ENCODE results near the gene MFSD11.
"Not testable (repeated sequence)": the region's sequence is repeated elsewhere in the genome, so short reads cannot be mapped to it uniquely, and the experiment has no call there.

The MFSD11 gene

DNA sequence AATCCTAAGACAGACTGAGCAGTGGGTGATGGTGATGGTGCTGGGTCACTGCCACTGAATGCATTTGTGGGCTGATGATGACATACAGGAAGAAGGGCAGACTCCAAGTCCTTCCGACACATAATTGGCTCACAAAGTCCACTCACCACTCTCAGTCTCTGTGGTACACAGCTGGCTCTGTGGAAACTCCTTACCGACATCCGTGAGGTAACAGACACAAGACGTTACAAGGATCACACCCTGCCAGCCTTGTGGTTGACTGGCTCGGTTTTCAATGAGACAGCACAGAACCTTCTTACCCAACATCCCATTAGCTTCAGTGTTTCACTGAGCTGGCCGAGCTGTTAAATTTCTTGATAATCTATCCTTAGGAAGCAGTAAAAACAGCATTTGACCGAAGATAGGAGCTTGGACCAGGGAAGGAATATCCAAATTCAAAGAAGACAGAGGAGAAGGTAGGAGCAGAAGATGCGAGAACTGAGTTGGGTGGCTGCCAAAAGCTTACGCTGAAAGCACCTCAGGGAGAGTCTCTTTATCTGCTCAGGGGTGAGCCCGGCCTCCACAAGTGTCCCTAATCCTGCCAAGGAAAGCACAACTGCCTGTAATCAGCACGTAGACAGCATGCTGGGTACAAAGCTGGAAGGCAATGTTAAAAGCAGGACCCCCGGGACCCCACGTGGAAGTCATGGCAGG, 21.6 kb upstream of the MFSD11 start:
- peak; percentile 56 for ATAC-seq
- Mint-ChIP-seq H3K4me1 (peaks cover 36% of the 10 kb centered on the region), H3K27ac (peak overlapping the region; percentile 80), H3K36me3 (peaks cover 72% of the 10 kb centered on the region), H3K27me3 (no peaks in the 10 kb centered on the region), H3K4me3 (no peak overlapping the region), H3K9me3 (no peaks in the 10 kb centered on the region)

DNA sequence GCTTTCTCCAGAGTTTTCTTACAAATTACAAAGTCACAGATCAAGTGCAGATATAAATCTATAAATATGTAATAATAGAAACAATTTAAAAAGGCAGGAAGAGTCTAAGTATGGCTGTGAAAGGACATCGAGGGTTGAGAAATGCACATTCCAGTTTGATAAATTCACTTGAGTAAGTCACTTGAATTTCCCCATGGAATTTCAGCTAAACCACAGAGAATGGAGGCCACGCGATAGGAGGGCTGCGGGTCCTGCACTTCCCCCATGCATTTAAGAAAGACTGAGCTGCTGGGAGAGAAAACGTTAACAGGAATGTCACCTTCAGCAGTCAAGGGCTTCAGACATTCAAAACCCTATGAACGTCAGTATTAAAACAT, 21.1 kb upstream of the MFSD11 start:
- no peak overlapping the region for H3K4me3 Mint-ChIP-seq
- peaks cover 36% of the 10 kb centered on the region for H3K4me1 Mint-ChIP-seq
- peak overlapping the region; percentile 80 for H3K27ac Mint-ChIP-seq
- no peaks in the 10 kb centered on the region for H3K9me3 Mint-ChIP-seq
- no peak for ATAC-seq
- peaks cover 77% of the 10 kb centered on the region for H3K36me3 Mint-ChIP-seq
- no peaks in the 10 kb centered on the region for H3K27me3 Mint-ChIP-seq

DNA sequence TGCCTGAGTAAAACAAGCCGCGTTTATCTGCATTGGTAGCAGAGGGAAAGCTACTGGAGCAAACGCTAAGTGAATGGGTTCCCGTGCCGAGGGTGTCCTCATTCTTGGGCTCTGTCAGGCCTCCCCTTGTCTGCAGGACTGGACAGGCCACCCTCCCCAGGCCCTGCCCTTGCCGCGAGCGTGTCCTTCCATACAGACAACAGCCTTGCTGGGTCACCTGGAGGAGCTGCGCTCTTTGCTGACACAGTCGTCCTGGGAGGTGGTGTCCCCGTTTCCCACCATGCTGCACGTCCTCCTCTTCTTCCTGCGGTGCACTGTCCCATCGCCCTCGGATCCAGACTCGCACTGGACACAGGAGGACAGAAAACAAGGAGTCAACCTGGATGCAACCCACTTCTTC, 19.4 kb upstream of the MFSD11 start:
- no peak overlapping the region for H3K4me3 Mint-ChIP-seq
- H3K4me1 Mint-ChIP-seq: peaks cover 42% of the 10 kb centered on the region
- H3K27me3 Mint-ChIP-seq: no peaks in the 10 kb centered on the region
- H3K36me3 Mint-ChIP-seq: peaks cover 76% of the 10 kb centered on the region
- no peaks in the 10 kb centered on the region for H3K9me3 Mint-ChIP-seq
- H3K27ac Mint-ChIP-seq: no peak overlapping the region
- ATAC-seq: no peak

DNA sequence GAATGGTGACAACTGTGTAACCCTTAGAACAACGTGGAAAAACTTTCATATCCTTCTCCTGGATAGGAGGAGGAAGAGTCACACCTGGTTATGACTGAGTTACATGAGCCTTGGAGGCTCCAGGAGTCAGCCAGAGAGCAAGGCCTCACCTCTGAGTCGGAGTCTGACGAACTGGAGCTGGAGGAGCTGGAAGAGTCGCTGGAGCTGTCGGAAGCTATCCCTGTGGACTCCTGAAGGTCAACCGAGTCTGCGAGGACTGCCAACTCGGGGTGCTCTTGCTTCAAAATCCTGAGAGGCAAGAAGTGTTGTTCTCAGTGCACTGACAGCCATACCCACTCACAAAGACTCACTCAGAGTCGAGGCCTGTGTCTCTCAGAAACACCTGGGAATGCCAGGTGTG, 17.7 kb upstream of the MFSD11 start:
- no peak overlapping the region for H3K4me3 Mint-ChIP-seq
- H3K36me3 Mint-ChIP-seq: peaks cover 64% of the 10 kb centered on the region
- ATAC-seq: no peak
- H3K9me3 Mint-ChIP-seq: no peaks in the 10 kb centered on the region
- no peak overlapping the region for H3K27ac Mint-ChIP-seq
- H3K4me1 Mint-ChIP-seq: peaks cover 36% of the 10 kb centered on the region
- H3K27me3 Mint-ChIP-seq: no peaks in the 10 kb centered on the region

DNA sequence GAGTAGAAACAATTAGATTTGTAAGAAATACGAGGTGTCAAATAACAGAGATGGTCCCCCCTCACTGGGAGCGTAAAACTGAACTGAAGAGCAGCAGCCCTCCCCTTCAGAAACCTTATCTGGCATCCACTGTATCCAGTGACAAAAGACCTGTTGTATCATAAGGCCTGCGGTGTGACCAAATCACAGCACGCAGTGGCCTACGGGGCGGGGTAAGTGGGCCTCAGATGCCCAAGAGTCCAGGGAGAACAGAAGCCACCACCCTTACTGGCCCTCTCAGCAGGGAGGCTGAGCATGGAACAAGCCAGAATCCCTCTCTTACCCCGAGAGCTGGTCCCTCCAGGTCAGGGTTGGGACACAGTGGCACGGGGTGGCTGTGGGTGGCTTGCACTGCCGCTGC, 17.0 kb upstream of the MFSD11 start:
- H3K27me3 Mint-ChIP-seq: no peaks in the 10 kb centered on the region
- ATAC-seq: no peak
- H3K36me3 Mint-ChIP-seq: peaks cover 62% of the 10 kb centered on the region
- H3K4me1 Mint-ChIP-seq: peaks cover 34% of the 10 kb centered on the region
- H3K4me3 Mint-ChIP-seq: no peak overlapping the region
- H3K27ac Mint-ChIP-seq: no peak overlapping the region
- H3K9me3 Mint-ChIP-seq: no peaks in the 10 kb centered on the region

DNA sequence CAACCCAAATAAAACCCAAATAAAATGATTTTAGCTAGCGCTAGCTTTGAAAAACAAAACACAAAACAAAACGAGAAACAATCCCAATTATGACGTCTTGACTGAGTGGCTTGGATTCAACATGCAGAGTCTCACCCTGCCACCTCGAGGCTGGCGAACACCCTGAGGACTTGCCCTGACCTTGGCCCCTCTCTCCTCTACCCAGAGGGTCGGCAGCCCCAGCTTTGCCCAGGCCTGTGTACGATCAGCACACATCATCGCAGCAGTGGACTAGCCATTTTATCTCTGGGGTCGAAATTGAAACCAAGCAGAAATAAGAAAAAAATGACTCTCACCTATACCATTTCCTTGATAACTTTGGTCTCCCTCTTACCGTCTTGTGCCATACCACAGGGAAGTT, 16.5 kb upstream of the MFSD11 start:
- Mint-ChIP-seq H3K27me3 (no peaks in the 10 kb centered on the region), H3K27ac (no peak overlapping the region), H3K4me3 (no peak overlapping the region), H3K4me1 (peaks cover 30% of the 10 kb centered on the region), H3K36me3 (peaks cover 57% of the 10 kb centered on the region), H3K9me3 (no peaks in the 10 kb centered on the region)
- ATAC-seq: no peak

DNA sequence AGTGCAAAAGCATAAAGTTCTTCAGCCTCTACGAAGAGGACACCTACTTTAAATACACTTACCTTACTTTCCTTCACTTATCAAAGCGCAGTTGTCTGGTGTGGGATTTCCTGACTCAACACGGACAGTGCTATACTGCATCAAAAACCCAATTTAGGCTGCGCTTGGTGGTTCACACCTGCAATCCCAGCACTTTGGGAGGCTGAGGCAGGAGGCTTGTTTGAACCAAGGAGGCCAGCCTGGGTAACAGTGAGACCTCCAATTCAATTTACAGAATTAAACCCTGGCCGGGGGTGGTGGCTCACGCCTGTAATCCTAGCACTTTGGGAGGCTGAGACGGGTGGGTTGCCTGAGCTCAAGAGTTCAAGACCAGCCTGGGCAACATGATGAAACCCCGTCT, 15.6 kb upstream of the MFSD11 start:
- Mint-ChIP-seq H3K9me3 (no peaks in the 10 kb centered on the region), H3K36me3 (peaks cover 48% of the 10 kb centered on the region), H3K4me3 (no peak overlapping the region), H3K27me3 (no peaks in the 10 kb centered on the region), H3K27ac (no peak overlapping the region), H3K4me1 (peaks cover 28% of the 10 kb centered on the region)
- no peak for ATAC-seq

DNA sequence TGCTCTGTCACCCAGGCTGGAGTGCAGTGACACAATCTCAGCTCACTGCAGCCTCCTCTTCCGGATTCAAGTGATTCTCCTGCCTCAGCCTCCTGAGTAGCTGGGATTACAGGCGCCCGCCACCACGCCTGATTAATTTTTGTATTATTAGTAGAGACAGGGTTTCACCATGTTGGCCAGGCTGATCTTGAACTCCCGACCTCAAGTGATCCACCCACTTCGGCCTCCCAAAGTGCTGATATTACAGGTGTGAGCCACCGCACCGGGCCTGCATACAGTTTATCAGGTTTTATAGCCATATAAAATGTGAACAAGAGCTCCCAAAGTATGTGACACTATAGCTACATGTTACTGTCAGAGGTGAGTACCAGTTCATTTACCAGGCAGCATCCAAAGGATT, 14.9 kb upstream of the MFSD11 start:
- not testable (repeated sequence) for H3K9me3 Mint-ChIP-seq, H3K4me3 Mint-ChIP-seq, H3K27me3 Mint-ChIP-seq, H3K27ac Mint-ChIP-seq, ATAC-seq
- Mint-ChIP-seq H3K4me1 (peaks cover 34% of the 10 kb centered on the region), H3K36me3 (peaks cover 47% of the 10 kb centered on the region)

DNA sequence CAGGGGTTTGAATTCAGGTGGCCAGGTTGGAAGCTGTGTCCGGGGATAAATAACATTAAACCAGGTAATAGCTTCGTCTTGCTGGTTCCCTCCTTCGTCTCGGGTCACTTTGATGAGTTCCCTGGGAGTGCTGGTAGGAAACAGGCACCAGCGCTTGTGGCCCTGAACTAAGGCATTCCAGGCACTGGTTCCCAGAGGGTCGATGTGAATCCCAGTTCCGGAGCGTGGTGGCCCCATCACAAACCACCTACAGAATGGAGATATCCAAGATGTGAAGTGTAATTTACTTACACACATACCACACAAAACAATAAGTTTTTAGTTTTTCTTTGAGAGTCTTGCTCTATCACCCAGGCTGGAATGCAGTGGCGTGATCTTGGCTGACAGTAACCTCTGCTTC, 14.1 kb upstream of the MFSD11 start:
- Mint-ChIP-seq H3K27ac (no peak overlapping the region), H3K4me3 (no peak overlapping the region), H3K9me3 (no peaks in the 10 kb centered on the region), H3K4me1 (peaks cover 43% of the 10 kb centered on the region), H3K36me3 (peaks cover 41% of the 10 kb centered on the region), H3K27me3 (no peaks in the 10 kb centered on the region)
- ATAC-seq: no peak

DNA sequence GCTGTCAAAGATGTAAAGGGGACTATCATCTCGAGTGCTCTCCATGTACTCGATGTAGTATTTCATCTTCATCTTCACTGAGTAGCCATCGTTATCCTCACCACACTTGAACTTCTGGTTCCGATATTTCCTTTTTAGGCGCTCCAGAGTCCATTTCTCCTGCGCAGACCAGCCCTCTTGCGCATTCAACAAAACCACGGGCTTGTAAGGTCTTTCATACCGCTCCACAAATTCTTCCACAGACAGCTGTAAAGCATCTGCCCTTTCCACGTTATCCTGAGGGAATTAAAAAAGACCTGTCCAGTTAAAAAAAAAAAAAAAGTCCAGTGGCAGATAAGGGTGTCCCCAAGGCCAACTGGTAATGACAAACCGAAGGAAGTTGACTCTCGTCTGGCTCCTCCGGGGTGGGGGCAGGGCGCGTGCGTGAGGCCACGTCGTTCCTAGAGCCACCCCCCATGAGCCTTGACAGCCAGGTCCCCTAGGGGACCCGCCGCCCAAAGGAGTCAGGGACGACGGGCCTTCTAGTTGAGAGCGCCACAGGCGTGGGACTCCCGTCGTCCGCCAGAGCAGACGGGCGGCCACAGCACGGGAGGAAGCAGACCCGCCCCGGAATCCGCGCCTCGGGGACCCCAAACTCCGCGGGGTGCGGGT, 12.2 kb upstream of the MFSD11 start:
- H3K4me3 Mint-ChIP-seq: peak overlapping the region; percentile 87
- peak; percentile 55 for ATAC-seq
- peak overlapping the region; percentile 99 for H3K27ac Mint-ChIP-seq
- no peaks in the 10 kb centered on the region for H3K9me3 Mint-ChIP-seq
- H3K4me1 Mint-ChIP-seq: peaks cover 53% of the 10 kb centered on the region
- peaks cover 28% of the 10 kb centered on the region for H3K36me3 Mint-ChIP-seq
- H3K27me3 Mint-ChIP-seq: no peaks in the 10 kb centered on the region

DNA sequence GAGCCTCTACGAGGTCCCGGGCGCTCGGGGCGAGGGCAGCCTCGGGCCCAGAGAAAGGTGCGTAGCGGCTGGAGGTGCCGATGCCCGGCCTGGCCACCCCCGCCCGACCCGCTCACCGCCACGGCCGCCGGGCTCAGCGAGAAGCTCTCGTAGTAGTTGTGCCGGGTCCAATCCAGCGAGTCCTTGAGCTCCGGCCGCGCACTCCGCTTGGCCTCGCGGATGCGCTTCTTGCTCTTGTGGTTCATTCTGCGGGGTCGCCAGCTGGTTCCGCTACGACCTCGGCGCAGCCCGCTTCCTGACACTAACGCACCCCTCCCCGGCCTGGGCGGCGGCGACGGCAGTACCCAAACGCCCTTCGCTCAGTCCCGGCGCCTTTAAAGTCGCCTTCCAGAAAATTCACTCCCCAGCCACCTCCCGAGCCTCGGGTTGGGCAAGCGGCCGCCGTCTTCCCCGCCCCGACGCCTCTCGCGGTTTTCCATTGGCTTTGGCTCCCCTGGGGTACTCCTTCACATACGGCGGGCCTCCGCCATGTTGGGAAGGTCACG, 11.6 kb upstream of the MFSD11 start, which contains the start of gene JMJD6:
Gene JMJD6, minus strand, starts transcription at position 376 of the 545 bp plus-strand sequence. Its CDS starts 131 bp downstream, at position 245.
- peaks cover 53% of the 10 kb centered on the region for H3K4me1 Mint-ChIP-seq
- peak within 1 kb of the TSS; percentile 87 for H3K4me3 Mint-ChIP-seq
- peak within 1 kb of the TSS; percentile 99 for H3K27ac Mint-ChIP-seq
- no peaks in the 10 kb centered on the region for H3K27me3 Mint-ChIP-seq
- no peaks in the 10 kb centered on the region for H3K9me3 Mint-ChIP-seq
- peaks cover 23% of the 10 kb centered on the region for H3K36me3 Mint-ChIP-seq
- ATAC-seq: peak; percentile 94

DNA sequence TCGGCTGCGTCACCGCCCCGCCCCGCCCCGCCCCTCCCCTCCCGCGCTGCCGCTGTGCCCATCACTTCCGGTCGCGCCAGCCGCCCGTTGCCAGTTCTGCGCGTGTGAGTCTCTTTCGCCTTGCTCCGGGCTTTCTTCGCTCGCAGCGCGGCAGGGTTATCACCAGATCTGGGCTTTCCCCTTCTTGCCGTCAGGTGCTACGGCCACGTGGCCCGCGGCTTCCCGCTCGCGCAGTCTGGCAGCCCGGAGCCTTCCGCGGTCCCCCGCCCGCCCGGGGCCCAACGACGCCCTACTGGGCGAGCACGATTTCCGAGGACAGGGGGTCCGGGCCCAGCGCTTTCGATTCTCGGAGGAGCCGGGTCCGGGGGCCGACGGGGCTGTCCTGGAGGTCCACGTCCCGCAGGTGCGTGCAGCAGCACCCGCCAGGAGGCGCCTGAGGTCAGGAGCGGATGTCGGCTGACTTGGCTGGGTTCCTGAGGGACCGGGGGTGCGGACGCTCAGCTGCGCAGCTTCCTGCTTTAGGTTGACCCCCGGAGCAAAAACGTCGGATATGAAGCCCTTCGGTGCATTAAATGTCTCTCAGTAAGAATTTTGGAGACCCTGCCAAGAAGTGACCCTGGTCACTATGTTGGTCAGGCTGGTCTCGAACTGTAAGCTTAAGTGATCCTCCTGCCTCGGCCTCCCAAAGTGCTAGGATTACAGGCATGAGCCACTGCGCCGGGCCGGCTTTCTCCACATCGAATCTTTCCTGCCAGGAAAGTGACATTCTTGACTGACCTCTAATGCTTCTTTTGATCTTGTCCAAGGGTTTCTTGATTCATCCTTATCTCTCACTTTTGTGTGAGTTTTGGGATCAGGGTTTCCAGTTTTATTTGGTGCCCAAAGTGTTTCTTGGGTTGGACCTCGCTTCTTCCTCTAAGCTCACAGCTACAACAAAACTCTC, 10.9 kb upstream of the MFSD11 start, which contains the start of gene METTL23:
Gene METTL23, plus strand, starts transcription at position 64 of the 943 bp plus-strand sequence. CDS start 2,872 bp downstream, outside the sequence.
- Mint-ChIP-seq H3K27ac (peak within 1 kb of the TSS; percentile 99), H3K27me3 (no peaks in the 10 kb centered on the region), H3K4me1 (peaks cover 53% of the 10 kb centered on the region), H3K36me3 (peaks cover 18% of the 10 kb centered on the region), H3K9me3 (no peaks in the 10 kb centered on the region), H3K4me3 (peak within 1 kb of the TSS; percentile 87)
- ATAC-seq: peak; percentile 85

DNA sequence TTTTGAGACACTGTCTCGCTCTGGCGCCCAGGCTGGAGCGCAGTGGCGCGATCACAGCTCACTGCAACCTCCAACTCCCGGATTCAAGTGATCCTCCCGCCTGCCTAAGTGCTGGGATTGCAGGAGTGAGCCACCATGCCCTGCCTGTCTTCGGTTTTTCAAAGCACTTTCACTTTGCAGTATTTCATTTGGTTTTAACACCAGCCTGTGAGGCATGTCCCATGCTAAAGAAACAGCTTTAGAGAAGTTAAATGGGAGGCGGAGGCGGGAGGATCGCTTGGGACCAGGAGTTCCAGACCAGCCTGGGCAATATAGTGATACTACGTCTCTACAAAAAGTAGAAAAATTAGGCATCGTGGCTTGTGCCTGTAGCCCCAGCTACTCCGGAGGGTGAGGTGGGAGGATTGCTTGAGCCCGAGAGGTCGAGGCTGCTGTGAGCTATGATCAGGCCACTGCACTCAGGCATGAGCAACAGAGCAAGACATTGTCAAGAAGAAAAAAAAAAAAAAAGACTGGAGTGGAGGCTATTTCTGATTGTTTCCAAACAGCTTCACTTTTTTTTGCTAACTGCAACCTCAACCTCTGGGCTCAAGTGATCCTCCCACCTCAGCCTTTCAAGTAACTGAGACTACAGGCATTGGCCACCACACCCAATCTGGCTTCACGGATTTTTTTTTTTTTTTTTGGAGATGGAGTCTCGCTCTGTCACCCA, 10.0 kb upstream of the MFSD11 start:
- Mint-ChIP-seq H3K4me3 (peak overlapping the region; percentile 87), H3K27ac (peak overlapping the region; percentile 99), H3K36me3 (peaks cover 14% of the 10 kb centered on the region), H3K27me3 (no peaks in the 10 kb centered on the region), H3K9me3 (no peaks in the 10 kb centered on the region), H3K4me1 (peaks cover 57% of the 10 kb centered on the region)
- no peak for ATAC-seq

DNA sequence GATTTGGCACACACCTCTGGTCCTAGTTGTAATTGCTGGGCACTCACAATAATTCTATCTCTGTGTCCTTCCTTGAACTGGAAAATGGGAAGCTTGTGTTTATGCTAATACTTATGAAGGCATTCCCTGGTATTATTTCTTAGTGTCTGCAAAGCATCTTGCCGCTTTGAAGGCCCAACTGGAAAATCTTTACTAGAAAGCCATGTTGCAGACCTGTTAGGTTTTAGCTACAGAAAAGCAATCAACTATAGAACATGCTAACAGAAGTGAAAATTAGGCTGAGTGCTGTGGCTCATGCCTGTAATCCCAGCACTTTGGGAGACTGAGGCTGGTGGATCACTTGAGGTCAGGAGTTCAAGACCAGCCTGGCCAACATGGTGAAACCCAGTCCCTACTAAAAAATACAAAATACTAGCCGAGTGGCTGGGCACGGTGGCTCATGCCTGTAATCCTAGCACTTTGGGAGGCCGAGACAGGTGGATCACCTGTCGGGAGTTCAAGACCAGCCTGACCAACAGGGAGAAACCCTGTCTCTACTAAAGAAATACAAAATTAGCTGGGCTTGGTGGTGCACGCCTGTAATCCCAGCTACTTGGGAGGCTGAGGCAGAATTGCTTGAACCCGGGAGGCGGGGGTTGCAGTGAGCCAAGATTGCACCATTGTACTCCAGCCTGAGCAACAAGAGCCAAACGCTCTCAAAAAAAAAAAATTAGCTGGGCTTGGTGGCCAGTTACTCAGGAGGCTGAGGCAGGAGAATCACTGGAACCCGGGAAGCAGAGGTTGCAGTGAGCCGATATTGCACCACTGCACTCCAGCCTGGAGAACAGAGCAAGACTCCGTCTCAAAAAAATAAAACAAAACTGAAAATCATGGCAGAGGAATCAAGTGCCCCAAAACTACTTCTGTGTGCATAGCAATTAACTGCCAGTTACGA, 5.9 kb upstream of the MFSD11 start:
- ATAC-seq: not testable (repeated sequence)

More for the DNA sequence above, 5.9 kb upstream of the MFSD11 start:
- not testable (repeated sequence) for H3K27me3 Mint-ChIP-seq, H3K27ac Mint-ChIP-seq, H3K9me3 Mint-ChIP-seq, H3K4me3 Mint-ChIP-seq
- Mint-ChIP-seq H3K36me3 (peaks cover 37% of the 10 kb centered on the region), H3K4me1 (peaks cover 76% of the 10 kb centered on the region)

Data from stimulated activated memory B cell treated with anti-CD40 and anti-IgM and Interleukin-4, amounts not matched to agents 10 μg/mL and 1 μg/mL and 100 μg/mL, for 72 hours (primary cell).